ENCODE results near the gene ENKD1.

Gene ENKD1

GRCh38 chr16:67679935-67680897, 13.7 kb upstream of the ENKD1 start:
- DNase-seq (ENCODE audit: low read depth), result no peak

- DNase-seq (ENCODE audit: low read depth), result no peak
These were observed 11.9 kb upstream of the ENKD1 start for GRCh38 chr16:67678354-67679023.

- no peak for DNase-seq (ENCODE audit: low read depth)
These were observed 11.2 kb upstream of the ENKD1 start for GRCh38 chr16:67677712-67678111.

- no peak for DNase-seq (ENCODE audit: low read depth)
These were observed 10.4 kb upstream of the ENKD1 start for GRCh38 chr16:67676939-67677338.

DNA sequence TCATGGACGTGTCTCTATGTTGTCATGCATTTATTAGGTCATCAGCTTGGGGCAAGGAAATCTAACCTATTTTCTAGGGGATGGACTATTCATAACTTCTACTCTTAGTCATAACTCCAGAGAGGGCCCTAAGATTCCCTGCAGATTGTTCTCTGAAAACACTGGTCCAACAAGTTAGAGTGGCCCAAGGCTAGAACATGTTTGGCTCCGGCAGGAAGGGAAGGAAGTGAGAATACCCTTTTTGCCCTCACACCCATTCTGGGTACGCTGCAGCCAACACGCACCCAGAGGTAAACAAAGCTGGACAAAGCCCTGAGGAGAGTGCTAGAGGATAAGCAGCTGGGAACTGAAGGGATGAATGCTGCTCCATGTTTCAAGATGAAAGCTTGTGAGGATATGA, 10.0 kb upstream of the ENKD1 start:
- DNase-seq (ENCODE audit: low read depth), result no peak

GRCh38 chr16:67675999-67676398, 9.4 kb upstream of the ENKD1 start:
- no peak for DNase-seq (ENCODE audit: low read depth)

GRCh38 chr16:67675579-67675935, 9.0 kb upstream of the ENKD1 start:
- no peak for DNase-seq (ENCODE audit: low read depth)

- DNase-seq (ENCODE audit: low read depth), result no peak
These were observed 8.5 kb upstream of the ENKD1 start for GRCh38 chr16:67674851-67675578.

- DNase-seq (ENCODE audit: low read depth), result no peak
These were observed 7.4 kb upstream of the ENKD1 start for GRCh38 chr16:67673712-67674580.

- no peak for DNase-seq (ENCODE audit: low read depth)
These were observed 6.5 kb upstream of the ENKD1 start for GRCh38 chr16:67672739-67673662.

DNA sequence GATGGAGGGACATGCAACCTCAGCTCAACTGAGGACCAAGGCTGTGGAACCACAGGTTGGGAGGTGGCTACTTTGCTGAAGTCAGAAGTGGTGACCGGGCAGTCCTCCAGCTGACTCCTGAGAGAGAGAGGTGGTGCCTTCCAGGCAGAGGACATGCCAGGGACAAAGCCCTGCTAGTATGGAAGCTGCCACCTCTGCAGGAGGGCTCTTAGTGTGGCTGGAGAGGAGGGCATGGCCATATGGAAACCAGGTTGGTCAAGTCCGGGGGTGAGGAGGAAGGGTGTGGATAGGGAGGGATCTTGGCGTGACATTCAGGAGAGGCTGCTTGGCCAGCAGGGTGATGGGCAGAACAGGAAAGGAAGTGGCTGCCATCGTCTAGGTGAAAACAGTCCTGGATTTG, 5.8 kb upstream of the ENKD1 start:
- no peak for DNase-seq (ENCODE audit: low read depth)

GRCh38 chr16:67669499-67670101, 3.0 kb upstream of the ENKD1 start:
- DNase-seq (ENCODE audit: low read depth), result no peak

- DNase-seq (ENCODE audit: low read depth), result no peak
These were observed 2.1 kb upstream of the ENKD1 start for GRCh38 chr16:67668495-67669157.

DNA sequence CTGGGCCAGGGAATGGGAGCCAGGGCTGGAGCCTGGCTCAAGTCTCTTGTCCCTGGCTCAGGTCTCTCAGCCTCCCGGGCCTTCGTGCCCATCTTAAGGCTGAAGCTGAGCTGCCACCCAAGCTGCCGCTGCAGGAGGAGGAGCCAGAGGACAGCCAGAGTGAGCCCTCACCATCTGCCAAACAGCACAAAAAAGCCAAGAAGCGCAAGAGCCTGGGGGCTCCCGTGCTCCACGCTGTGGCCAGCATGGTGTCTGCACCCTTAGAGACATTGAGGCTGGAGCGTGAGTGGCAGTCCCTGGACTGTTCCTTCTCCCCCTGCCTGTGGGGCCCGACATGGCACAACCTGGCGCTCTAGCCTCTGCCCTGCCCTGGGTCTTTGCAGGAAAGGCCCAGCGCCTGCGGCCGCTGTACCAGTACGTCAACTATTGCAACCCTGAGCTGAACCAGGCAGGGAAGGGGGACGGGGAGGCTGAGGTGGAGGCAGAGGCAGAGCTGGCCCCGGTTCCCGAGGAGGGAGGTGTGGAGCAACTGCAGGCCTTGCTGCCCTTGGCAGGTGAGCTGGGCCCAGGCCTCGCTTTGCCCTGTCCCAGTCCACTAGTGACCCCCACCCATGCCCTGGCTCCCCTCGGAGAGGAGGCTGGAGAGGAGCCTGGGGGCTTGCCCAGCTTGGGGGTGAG, 1.4 kb upstream of the ENKD1 start:
- DNase-seq (ENCODE audit: low read depth), result peak; percentile 67

GRCh38 chr16:67667453-67667816, 885 bp upstream of the ENKD1 start:
- DNase-seq (ENCODE audit: low read depth), result no peak

GRCh38 chr16:67666032-67666551, 458 bp downstream of the ENKD1 start:
- DNase-seq (ENCODE audit: low read depth), result no peak

DNA sequence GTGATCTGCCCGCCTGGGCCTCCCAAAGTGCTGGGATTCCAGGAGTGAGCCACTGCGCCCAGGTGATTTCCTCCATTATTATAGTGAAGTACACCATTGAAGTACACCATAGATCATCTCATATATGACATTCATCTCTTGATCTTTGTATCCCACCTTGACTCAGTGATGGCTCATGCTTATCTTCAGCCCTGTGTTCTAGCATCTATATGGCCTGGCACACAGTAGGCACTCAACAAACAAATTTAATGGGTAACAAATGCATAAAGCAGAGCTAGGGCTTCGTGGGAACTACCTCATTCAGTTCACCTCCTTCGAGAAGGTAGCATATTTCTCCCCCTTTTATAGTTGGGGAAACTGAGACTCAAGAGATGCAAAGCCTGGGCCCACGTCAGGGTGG, 952 bp downstream of the ENKD1 start:
- no peak for DNase-seq (ENCODE audit: low read depth)

DNA sequence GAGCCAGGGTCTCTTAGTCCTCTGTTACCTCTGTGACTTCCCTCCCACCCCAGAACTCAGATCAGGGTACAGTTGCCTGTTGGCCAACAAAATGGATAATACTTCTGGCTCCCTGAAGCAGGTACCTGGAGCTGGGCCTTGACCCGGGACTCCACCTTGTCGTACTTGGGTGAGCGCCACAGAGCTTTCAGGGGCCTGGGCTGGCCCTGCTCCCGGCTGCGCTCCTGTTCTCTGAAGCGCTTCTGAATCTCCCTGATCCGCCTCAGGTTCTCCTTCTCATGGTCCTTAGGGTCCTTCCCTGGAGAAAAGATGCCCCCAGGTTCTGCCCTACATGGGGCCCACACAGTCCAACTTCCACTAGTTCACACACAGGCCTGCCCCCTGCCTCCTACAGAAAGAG, 1.7 kb downstream of the ENKD1 start:
- DNase-seq (ENCODE audit: low read depth), result no peak

- no peak for DNase-seq (ENCODE audit: low read depth)
These were observed 2.3 kb downstream of the ENKD1 start for GRCh38 chr16:67664258-67664657.

All from activated T-helper 9 cell treated with anti-CD3 and anti-CD28 coated beads, Interleukin-2, amount 50 U/mL, for 16 hours (primary cell).